ENCODE measurements around the gene FAXDC2.
"Not testable (repeated sequence)": the region's sequence is repeated elsewhere in the genome, so short reads cannot be mapped to it uniquely, and the experiment has no call there.

FAXDC2 gene

DNA sequence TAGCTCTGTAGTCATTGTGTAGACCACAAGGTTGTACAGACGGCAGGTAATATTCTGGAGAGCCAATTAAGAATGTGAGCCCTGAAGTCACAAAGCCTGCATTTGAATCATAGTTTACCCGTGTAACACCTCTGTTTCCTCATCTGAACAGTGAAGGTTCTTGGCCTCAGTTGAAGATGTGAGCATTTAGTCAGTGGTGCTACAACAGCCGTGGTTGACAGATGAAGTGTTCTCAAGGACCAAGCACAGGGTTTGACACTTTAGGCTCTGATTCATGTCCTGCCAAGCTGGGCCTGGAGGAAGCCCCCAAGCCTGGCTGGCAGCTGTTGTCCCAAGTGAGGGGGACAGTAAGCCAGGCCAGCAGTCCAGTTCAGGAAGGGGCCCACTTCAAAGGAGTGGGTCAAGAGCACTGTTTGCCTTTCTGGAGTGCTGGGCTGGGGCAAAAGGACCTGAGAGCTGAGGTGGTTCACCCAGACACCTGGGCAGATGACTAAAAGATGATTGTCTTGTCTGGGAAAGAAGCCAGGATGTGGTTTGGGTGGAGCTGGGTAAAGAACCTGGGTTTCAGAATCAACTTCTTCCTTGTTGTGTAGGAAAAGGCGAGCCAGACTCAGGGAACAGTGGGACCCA, 20.7 kb downstream of the FAXDC2 start:
- Mint-ChIP-seq H3K36me3 (ENCODE audit: low read depth) (peaks cover 71% of the 10 kb centered on the region), H3K9me3 (no peaks in the 10 kb centered on the region), H3K4me3 (no peak overlapping the region), H3K27ac (peak overlapping the region; percentile 86), H3K4me1 (ENCODE audit: low read depth) (peaks cover 44% of the 10 kb centered on the region), H3K27me3 (no peaks in the 10 kb centered on the region)
- peak; percentile 49 for DNase-seq

DNA sequence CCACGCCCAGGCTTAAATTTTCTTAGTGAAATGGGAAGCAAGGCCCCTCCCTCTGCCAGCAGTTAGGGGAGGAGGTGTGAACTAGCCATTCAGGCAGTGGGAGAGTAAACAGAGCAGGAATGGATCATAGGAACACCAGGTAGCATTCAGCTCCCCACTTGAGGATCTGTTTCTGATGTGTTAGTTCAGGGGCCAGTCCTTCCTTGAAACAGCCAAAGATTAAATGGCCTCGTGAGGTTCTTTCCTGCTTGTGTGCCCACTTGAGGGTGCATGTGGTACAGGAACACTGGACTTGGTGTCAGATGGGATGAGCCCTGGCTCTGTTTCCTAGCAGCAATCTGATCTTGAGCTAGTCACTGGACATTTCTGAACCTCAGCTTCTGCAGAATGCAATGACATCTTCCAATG, 21.2 kb downstream of the FAXDC2 start:
- peaks cover 44% of the 10 kb centered on the region for H3K4me1 Mint-ChIP-seq (ENCODE audit: low read depth)
- no peaks in the 10 kb centered on the region for H3K9me3 Mint-ChIP-seq
- no peaks in the 10 kb centered on the region for H3K27me3 Mint-ChIP-seq
- peaks cover 72% of the 10 kb centered on the region for H3K36me3 Mint-ChIP-seq (ENCODE audit: low read depth)
- no peak overlapping the region for H3K4me3 Mint-ChIP-seq
- peak overlapping the region; percentile 86 for H3K27ac Mint-ChIP-seq
- DNase-seq, result no peak

DNA sequence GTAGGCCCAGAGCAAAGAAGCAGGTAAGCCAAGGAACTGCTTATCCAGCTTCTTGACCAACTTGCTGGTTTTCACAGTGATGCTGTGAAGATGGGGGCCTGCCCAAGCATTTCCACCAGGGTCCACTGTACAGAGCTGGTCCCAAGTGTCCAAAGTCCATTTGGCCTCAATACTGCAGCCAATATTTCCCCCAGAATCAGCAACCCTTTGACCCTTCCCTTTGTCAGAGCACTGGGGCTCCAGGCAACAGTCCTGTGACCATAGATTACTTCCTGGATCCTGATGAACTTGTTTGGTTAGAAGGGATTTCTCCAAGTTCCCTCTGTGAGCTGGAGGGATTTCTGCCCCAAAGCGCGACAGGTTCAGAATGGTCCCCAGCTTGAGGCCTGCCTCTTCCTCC, 26.3 kb downstream of the FAXDC2 start:
- Mint-ChIP-seq H3K36me3 (ENCODE audit: low read depth) (peaks cover 86% of the 10 kb centered on the region), H3K4me3 (no peak overlapping the region), H3K4me1 (ENCODE audit: low read depth) (peaks cover 23% of the 10 kb centered on the region), H3K9me3 (no peaks in the 10 kb centered on the region), H3K27me3 (no peaks in the 10 kb centered on the region), H3K27ac (peak overlapping the region; percentile 47)
- no peak for DNase-seq

DNA sequence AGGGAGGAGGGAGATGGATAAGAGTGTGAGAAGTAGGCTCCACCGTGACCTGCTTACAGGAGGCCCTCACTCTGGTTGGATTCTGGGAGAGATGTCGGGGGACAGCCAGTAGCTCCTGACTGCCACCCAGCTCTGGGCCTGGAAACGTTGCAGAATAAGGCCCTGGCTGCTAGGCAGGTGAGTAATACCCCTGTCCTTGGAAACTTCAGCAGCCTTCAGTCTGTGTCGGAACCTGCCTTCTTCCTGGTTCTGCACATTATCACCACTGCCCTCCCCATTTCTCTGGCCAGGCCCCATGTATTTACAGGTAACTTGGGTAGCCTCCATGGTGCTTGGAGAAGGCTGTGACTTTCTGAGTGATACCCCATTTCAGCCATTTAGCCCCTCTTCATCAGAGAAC, 26.8 kb downstream of the FAXDC2 start:
- Mint-ChIP-seq H3K4me3 (no peak overlapping the region), H3K36me3 (ENCODE audit: low read depth) (peaks cover 88% of the 10 kb centered on the region), H3K27me3 (no peaks in the 10 kb centered on the region), H3K9me3 (no peaks in the 10 kb centered on the region), H3K27ac (peak overlapping the region; percentile 63), H3K4me1 (ENCODE audit: low read depth) (peaks cover 21% of the 10 kb centered on the region)
- no peak for DNase-seq

DNA sequence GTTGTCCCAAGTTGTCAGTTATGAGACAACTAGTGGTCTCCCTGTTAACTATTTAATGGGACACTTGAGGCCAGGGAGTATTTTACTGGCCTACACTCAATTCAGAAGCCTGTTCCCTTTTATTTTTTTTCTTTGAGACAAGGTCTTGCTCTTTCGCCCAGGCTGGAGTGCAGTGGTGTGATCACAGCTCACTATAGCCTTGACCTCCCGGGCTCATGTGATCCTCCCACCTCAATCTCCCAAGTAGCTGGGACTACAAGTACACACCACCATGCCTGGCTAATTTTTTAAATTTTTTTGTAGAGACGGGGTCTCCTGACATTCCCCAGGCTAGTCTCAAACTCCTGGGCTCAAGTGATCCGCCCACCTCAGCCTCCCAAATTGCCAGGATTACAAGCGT, 27.5 kb downstream of the FAXDC2 start:
- Mint-ChIP-seq H3K4me1 (ENCODE audit: low read depth) (peaks cover 14% of the 10 kb centered on the region), H3K27ac (peak overlapping the region; percentile 63), H3K36me3 (ENCODE audit: low read depth) (peaks cover 88% of the 10 kb centered on the region)
- not testable (repeated sequence) for DNase-seq, H3K4me3 Mint-ChIP-seq, H3K9me3 Mint-ChIP-seq, H3K27me3 Mint-ChIP-seq

DNA sequence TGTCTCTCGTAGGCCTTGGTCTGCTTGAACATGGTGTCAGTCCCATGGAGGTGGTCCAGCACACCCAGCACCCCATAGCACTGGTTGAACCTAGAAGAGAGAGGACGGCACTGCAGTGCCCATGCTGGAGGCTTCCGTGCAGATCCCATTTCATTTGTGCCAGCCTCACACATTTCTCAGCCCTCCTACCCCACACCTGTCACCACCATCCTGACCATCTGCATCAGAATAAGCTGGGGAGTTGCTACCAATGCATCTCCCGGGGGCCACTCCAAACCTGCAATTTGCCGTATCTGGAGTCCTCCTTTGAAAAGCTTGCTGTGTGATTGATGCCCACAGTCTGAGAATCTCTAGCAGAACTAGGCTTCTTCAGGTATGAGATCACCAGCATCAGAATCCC, 30.0 kb downstream of the FAXDC2 start:
- no peak for DNase-seq
- Mint-ChIP-seq H3K27ac (peak overlapping the region; percentile 47), H3K4me3 (no peak overlapping the region), H3K36me3 (ENCODE audit: low read depth) (peaks cover 94% of the 10 kb centered on the region), H3K9me3 (no peaks in the 10 kb centered on the region), H3K4me1 (ENCODE audit: low read depth) (peaks cover 4% of the 10 kb centered on the region), H3K27me3 (no peaks in the 10 kb centered on the region)

DNA sequence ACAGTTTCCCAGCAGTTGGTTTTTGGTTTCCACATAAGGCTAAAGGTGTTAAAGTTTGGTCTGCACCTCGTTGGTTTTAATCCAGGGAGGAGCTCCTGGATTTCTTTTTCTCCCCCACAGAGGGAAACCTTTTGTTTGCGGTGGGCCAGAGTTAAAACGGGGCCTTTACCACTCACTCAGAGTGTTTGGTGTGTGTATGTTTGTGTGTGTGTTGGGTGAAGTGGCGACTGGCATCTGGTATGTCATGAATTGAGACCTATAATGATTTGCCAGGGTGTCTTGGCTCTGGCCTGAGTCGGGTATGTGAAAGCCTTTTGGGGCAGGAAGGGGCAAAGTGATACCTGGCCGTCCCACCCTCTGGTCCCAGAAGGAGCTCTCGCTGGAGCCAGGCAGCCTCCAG, 30.9 kb downstream of the FAXDC2 start:
- peaks cover 7% of the 10 kb centered on the region for H3K4me1 Mint-ChIP-seq (ENCODE audit: low read depth)
- no peaks in the 10 kb centered on the region for H3K9me3 Mint-ChIP-seq
- H3K36me3 Mint-ChIP-seq (ENCODE audit: low read depth), result peaks cover 99% of the 10 kb centered on the region

DNA sequence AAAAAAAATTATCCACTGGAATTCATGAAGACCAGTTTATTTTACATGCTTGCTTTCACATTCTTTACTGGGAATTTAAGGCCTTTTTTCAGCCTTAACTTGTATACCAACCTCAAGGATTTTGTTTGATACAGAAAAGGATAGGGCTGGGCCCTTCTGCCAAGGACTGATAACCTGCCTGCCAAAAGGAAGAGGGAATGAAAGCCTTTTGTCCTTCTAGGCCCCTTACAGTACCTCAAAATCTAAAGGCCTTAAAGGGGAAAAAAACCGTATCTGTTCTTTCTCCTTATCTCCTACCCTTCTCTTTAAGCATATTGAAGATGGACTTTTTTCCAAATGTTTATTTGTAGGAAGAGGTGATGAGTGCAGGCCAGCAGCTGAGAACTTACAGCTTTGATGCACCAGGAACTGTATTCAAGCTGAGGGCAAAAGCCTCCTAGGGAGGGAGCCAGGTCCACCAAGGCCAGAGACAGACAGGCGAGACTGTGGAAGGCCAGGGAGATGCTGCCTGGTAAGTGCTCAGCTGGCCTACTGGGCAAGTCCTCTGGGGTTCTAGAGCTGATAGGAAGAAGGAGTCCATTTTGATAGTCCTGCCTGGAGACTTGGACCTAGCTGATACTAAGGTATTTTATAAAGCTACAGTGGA, 31.8 kb downstream of the FAXDC2 start:
- no peaks in the 10 kb centered on the region for H3K27me3 Mint-ChIP-seq
- H3K4me3 Mint-ChIP-seq, result no peak overlapping the region
- H3K36me3 Mint-ChIP-seq (ENCODE audit: low read depth), result peaks cover 97% of the 10 kb centered on the region
- no peak for DNase-seq
- H3K27ac Mint-ChIP-seq, result peak overlapping the region; percentile 79
- no peaks in the 10 kb centered on the region for H3K9me3 Mint-ChIP-seq
- H3K4me1 Mint-ChIP-seq (ENCODE audit: low read depth), result peaks cover 7% of the 10 kb centered on the region

More for the DNA sequence above, 30.9 kb downstream of the FAXDC2 start:
- Mint-ChIP-seq H3K27me3 (no peaks in the 10 kb centered on the region), H3K4me3 (no peak overlapping the region), H3K27ac (peak overlapping the region; percentile 26)
- DNase-seq, result no peak

DNA sequence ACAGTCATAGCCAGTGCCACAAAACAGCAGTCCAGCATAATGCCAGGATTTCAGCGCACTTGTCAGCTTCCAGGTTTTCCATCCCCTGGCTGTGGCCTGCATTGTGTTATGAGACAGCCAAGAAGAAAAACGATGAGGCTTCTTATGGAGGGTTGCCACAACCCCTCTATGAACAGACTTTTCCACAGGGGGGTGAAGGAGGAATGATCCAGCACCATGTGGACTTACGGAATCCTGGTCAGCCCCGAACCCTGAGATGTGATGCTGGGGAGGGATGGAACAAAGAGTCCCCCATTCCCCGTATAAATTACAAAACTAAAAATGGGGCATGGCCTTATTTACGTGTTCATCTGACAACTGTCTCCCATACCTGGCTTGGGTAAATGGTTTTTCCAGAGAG, 32.6 kb downstream of the FAXDC2 start:
- Mint-ChIP-seq H3K4me3 (no peak overlapping the region), H3K9me3 (no peaks in the 10 kb centered on the region), H3K36me3 (ENCODE audit: low read depth) (peaks cover 97% of the 10 kb centered on the region), H3K27me3 (no peaks in the 10 kb centered on the region), H3K27ac (peak overlapping the region; percentile 20), H3K4me1 (ENCODE audit: low read depth) (peaks cover 14% of the 10 kb centered on the region)
- no peak for DNase-seq

DNA sequence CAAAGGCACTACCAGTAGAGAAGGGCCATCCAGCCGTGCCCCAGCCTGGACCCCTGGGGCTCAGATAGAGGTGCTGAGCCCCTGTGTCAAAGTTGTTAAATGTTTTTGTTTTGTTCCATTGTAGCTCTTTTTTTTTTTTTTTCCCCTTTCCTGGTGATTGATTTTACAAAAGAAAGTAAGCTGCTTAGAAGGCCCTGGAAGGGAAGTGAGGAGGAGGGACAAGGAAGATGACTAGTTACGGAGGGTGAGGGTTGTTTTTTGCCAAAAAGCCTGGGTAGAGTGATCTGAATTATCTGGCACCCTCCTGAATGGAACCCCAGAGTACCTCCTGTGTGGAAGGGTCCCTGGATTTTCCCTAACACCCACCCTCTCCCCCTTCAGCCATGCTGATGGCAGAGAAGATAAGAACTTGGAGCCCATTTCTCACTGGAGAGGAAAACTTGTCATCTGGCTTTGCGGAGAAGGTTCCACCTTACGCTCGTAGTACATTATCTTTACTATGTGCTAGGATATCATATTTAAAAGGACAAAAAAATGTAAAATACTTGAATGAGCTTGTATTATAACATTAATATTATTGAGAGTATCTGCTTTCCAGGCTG, 33.4 kb downstream of the FAXDC2 start:
- DNase-seq, result no peak
- H3K9me3 Mint-ChIP-seq, result no peaks in the 10 kb centered on the region
- no peaks in the 10 kb centered on the region for H3K27me3 Mint-ChIP-seq
- H3K27ac Mint-ChIP-seq, result peak overlapping the region; percentile 65
- peaks cover 97% of the 10 kb centered on the region for H3K36me3 Mint-ChIP-seq (ENCODE audit: low read depth)
- H3K4me3 Mint-ChIP-seq, result no peak overlapping the region
- peaks cover 21% of the 10 kb centered on the region for H3K4me1 Mint-ChIP-seq (ENCODE audit: low read depth)

DNA sequence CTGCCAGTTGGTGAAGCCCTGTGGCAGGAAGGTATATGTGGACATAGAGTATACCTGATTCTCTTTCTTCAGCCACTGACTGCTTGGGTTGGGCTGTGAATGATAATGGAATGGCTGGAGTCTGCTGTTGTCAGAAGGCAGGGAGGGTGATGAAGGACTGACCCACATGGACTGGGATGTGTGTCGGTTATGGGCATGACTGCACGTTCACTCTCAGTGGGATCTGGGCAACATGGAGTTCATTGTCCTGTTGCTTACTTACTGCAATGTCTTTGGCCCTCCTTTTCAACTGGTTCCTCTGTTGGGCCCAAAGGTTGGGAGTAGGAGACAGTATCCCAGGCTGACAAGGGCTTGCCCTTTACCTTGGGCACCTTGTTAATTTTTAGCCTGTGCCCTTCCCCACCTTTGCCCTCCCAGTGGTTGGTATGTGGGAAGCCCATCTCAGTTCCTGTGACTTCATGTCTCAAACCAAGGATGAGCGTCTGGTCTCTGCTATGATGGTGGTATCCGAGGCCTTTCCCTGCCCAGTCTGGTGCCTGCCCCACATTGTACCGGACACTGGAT, 34.6 kb downstream of the FAXDC2 start:
- Mint-ChIP-seq H3K27me3 (no peaks in the 10 kb centered on the region), H3K27ac (peak overlapping the region; percentile 65), H3K36me3 (ENCODE audit: low read depth) (peaks cover 98% of the 10 kb centered on the region), H3K9me3 (no peaks in the 10 kb centered on the region), H3K4me3 (no peak overlapping the region), H3K4me1 (ENCODE audit: low read depth) (peaks cover 33% of the 10 kb centered on the region)
- DNase-seq, result no peak

DNA sequence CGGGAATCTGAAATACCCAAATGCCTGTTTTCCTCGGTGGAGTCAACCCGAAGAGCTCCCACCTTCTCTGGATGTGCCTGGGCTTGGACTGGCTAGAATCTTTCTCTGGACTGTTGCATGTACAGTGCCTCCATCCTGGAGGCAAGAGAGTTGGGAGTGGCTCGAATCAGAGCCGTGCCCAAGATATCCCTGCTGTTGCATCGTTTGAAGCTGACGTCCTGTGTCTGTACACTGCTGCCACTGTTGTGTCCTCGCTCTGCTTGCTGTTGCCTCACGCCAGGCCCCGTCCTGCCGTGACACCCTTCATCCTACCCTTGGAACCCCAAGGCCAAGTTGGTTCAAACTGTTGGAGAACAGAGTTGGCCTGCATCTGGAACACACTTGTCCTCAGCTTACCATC, 35.4 kb downstream of the FAXDC2 start:
- H3K27ac Mint-ChIP-seq, result peak overlapping the region; percentile 65
- peaks cover 36% of the 10 kb centered on the region for H3K4me1 Mint-ChIP-seq (ENCODE audit: low read depth)
- DNase-seq, result no peak
- H3K36me3 Mint-ChIP-seq (ENCODE audit: low read depth), result peaks cover 98% of the 10 kb centered on the region
- H3K4me3 Mint-ChIP-seq, result no peak overlapping the region
- H3K9me3 Mint-ChIP-seq, result no peaks in the 10 kb centered on the region
- no peaks in the 10 kb centered on the region for H3K27me3 Mint-ChIP-seq

DNA sequence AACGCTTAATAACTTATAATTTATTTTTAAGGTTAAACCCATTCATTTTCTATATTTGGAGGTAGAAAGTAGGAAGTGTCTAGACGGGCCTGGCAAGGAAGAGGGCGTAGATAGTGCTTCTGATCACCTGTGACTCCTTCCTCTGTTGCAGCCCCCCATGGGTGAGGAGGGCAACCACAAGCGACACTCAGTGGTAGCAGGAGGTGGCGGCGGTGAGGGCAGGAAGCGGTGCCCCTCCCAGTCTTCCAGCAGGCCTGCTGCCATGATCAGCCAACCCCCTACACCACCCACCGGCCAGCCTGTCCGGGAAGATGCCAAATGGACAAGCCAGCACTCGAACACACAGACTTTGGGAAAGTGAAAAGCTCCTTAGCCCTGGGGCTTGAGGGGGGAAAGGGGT, 36.7 kb downstream of the FAXDC2 start:
- peaks cover 96% of the 10 kb centered on the region for H3K36me3 Mint-ChIP-seq (ENCODE audit: low read depth)
- H3K4me3 Mint-ChIP-seq, result no peak overlapping the region
- no peak for DNase-seq
- peaks cover 36% of the 10 kb centered on the region for H3K4me1 Mint-ChIP-seq (ENCODE audit: low read depth)
- no peaks in the 10 kb centered on the region for H3K9me3 Mint-ChIP-seq
- H3K27ac Mint-ChIP-seq, result peak overlapping the region; percentile 73
- H3K27me3 Mint-ChIP-seq, result no peaks in the 10 kb centered on the region

DNA sequence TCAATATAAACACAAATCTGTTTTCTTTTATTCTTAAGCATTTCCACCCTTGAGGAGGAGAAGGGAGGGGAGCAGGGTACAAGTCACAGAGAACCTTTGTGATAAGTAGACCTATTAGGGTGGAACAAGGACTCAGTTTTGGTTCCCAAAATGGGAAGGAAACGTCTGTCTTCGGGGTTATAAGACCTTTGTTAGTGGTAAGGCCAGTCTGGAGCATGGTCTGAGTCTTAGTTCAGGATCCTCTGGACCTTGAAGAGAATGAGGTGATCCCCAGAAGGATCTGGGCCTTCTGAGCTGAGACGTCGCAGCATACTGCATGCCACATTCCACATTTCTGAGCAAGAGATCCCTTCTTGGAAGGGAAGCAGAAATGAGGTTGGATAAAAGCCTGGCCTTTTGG, 37.2 kb downstream of the FAXDC2 start:
- no peak for DNase-seq
- Mint-ChIP-seq H3K27me3 (no peaks in the 10 kb centered on the region), H3K4me1 (ENCODE audit: low read depth) (peaks cover 36% of the 10 kb centered on the region), H3K4me3 (no peak overlapping the region), H3K9me3 (no peaks in the 10 kb centered on the region), H3K36me3 (ENCODE audit: low read depth) (peaks cover 96% of the 10 kb centered on the region), H3K27ac (peak overlapping the region; percentile 73)

Data from activated T-cell treated with anti-CD3 and anti-CD28 coated beads, Interleukin-2, amount 50 U/mL, for 24 hours (primary cell).